Posterior vena cava (tissue), 2 donors: Measurements from ENCODE around the gene PRORP. TPM values are rescaled to one million over a fixed set of nuclear protein-coding genes. Genes with fewer than 3 reads are reported as not detected.

Source experiments
- DNase-seq: peaks from one replicate; pipeline ENCODE4 v3.0.0-alpha.2; 2020; ENCODE audit warnings: low spot score
- intact Hi-C, 2 donors: fragments of 100-400 bp; cut with DNase I; formaldehyde crosslinking; loops; one replicate each; pipeline versions ENCODE4 v1.14.1 to v1.14.2; 2022 to 2023
- total RNA-seq, 2 donors: library from RNA; stranded (reverse); fragmentation: NEBNext Ultra II Directional; extraction: Animal tissue kit (Norgen Biotek cat#: 25700); gene quantifications; one replicate each; pipeline ENCODE4 v1.2.1, GENCODE V29; 2021
- donor health status: DM: yes; HTN: yes; CAD: no.
- donor health status: DM: yes; HTN: yes; CAD: no.

The PRORP gene
- total RNA-seq, 2 donors from 2014 or later, result 19.1 to 21.7 TPM

DNA sequence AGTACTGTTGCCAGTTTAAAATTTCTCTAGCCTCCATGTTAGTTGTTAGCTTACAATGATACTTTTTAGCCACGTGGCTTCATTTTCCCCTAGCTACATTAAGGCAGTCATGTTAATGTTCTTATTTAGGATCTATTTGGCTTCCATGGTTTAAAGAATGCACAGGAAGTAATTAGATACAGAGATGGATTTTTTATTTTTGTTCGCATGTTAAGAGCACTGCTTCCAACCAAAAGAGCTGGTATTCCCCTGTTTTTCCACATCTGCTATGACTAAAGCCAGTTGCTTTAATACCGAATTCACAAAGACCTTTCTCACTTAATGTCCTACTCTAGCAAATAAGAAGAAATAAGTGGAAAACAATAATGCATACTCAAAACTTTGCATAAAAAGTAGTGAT lies 45.1 kb downstream of the PRORP start:
- DNase-seq, result no peak
- intact Hi-C loops, result no loop called here

Other genes starting within 250 kb of the PRORP start
- 10 to 100 TPM; 17.3 to 31.6 TPM for gene BAZ1A, start 247.2 kb upstream of the PRORP start, total RNA-seq
- 10 to 100 TPM; 40.0 to 42.3 TPM for gene SRP54, start 139.6 kb upstream of the PRORP start, total RNA-seq
- gene FAM177A1, start 76.3 kb upstream of the PRORP start, total RNA-seq, result 10 to 100 TPM; 69.2 to 84.8 TPM
- 10 to 100 TPM; 41.6 to 49.8 TPM for gene PPP2R3C, start 562 bp upstream of the PRORP start, total RNA-seq
- gene PSMA6, start 169.8 kb downstream of the PRORP start, total RNA-seq, result 100 to 1,000 TPM; 159 to 191 TPM